Activated T-cell treated with anti-CD3 and anti-CD28 coated beads, Interleukin-2, amount 50 U/mL, for 24 hours (primary cell): ENCODE data around the gene EEIG1.
A peak's percentile ranks its signal among the peaks of the same experiment; 100 is the strongest.

Experiments
- DNase-seq: peaks from one replicate; pipeline ENCODE4 v3.0.0-alpha.2; 2020
- H3K27ac Mint-ChIP-seq: 2 replicates; pipeline ENCODE4 v1.8.0; 2020; ENCODE audit warnings: mild to moderate bottlenecking, mixed read lengths
- H3K27me3 Mint-ChIP-seq: 2 replicates; pipeline ENCODE4 v1.8.0; 2020; ENCODE audit warnings: mixed read lengths
- H3K36me3 Mint-ChIP-seq: 2 replicates; pipeline ENCODE4 v1.8.0; 2020; ENCODE audit warnings: low read depth, mixed read lengths
- H3K4me1 Mint-ChIP-seq: 2 replicates; pipeline ENCODE4 v1.8.0; 2020; ENCODE audit warnings: low read depth, mixed read lengths
- H3K4me3 Mint-ChIP-seq: 2 replicates; pipeline ENCODE4 v1.8.0; 2020; ENCODE audit warnings: mild to moderate bottlenecking, moderate library complexity, mixed read lengths
- H3K9me3 Mint-ChIP-seq: 2 replicates; pipeline ENCODE4 v1.8.0; 2020; ENCODE audit warnings: mixed read lengths

Gene EEIG1

DNA sequence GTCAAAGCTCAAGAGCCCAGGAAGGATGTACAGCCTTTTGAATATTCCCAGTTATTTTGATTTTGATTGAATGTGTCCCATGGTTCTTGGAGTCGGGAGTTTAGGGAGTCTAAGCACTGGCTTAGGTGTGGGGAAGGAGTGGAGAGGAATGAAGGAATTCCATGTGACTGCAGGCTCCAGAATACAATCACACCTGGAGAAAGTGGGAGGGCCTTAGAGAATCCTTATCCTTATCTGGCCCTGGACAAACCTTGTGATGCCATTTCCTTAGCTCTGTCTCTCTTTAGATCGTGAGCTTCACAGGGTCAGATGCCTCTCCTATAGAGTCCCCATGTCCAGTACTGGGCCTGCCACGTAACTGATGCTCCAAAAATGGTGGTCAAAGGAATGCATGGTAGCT is 4.2 kb upstream of the EEIG1 start:
- H3K27me3 Mint-ChIP-seq, result no peaks in the 10 kb centered on the region
- DNase-seq, result no peak
- peak overlapping the region; percentile 49 for H3K27ac Mint-ChIP-seq
- no peaks in the 10 kb centered on the region for H3K9me3 Mint-ChIP-seq
- H3K4me3 Mint-ChIP-seq, result no peak overlapping the region
- H3K4me1 Mint-ChIP-seq, result peaks cover 42% of the 10 kb centered on the region
- peaks cover 4% of the 10 kb centered on the region for H3K36me3 Mint-ChIP-seq

DNA sequence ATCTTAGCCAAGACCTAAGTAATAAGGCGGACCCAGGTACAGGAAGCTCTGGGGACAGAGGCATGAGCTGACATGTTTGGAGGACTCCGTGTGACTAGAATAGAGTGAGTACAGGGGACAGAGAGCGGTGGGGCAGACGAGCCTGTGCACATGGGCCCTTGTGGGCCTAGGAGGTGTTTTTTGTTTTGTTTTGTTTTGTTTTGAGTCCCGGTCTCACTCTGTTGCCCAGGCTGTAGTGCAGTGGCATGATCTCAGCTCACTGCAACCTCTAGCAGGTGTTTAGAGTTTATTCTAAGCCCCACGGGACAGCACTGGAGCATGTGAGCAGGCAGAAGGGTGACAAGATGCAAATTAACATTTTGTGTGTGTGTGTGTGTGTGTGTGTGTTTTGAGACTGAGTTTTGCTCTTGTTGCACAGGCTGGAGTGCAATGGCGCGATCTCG is 3.1 kb upstream of the EEIG1 start:
- Mint-ChIP-seq H3K4me1 (peaks cover 42% of the 10 kb centered on the region), H3K36me3 (peaks cover 15% of the 10 kb centered on the region), H3K27ac (peak overlapping the region; percentile 81), H3K4me3 (no peak overlapping the region), H3K27me3 (no peaks in the 10 kb centered on the region), H3K9me3 (no peaks in the 10 kb centered on the region)
- DNase-seq, result no peak

DNA sequence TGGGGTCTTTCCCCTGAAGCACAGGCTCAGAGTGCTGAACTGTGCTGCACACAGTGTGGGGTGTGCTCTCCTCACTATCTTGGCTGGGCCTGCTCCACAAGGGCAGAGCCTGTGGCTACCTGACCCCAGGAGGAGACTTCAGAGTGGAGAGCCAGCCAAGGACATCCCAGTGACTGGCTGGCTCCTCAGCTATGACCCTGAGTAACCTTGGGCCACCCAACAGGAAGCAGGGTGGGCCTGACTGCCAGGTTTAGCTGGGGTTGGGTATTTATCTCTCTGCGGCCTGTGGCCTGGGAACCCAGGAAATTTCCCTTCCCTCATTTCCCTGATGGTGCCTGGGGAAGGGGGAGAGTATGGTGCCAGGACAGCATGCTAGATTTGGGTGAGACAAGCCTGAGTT is 2.1 kb upstream of the EEIG1 start:
- H3K4me3 Mint-ChIP-seq, result peak overlapping the region; percentile 20
- H3K9me3 Mint-ChIP-seq, result no peaks in the 10 kb centered on the region

DNA sequence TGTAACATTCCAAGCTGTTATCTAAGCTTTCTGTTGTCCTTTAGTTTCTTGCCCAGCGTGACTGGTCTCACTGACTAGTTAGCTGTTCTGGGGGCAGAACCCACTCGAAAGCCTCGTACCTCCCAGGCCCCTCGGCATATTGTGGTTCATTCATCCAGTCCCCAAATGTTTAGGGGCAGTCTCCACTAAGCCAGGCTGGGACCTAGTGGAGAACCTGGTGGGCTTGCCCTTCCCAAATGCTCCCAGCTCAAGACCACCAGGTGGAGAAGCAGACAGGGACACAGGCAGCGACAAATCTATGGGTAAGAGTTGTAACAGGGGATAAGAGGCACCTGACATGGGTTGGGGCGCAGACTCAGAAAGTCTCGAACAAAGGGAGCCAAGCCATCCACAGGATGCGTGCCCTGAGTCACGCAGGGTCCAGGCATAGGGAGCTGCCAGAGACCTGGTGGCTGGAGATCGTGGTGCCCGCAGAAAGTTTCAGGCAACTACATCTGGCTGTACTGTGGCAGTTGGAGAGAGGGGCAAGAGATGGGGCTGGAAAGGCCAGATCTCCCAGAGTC is 851 bp upstream of the EEIG1 start:
- Mint-ChIP-seq H3K36me3 (peaks cover 28% of the 10 kb centered on the region), H3K4me1 (peaks cover 57% of the 10 kb centered on the region), H3K27me3 (no peaks in the 10 kb centered on the region), H3K27ac (peak overlapping the region; percentile 98), H3K9me3 (no peaks in the 10 kb centered on the region), H3K4me3 (peak overlapping the region; percentile 89)
- DNase-seq, result no peak

More for the DNA sequence above, 2.1 kb upstream of the EEIG1 start:
- no peaks in the 10 kb centered on the region for H3K27me3 Mint-ChIP-seq
- no peak for DNase-seq
- peaks cover 20% of the 10 kb centered on the region for H3K36me3 Mint-ChIP-seq
- peak overlapping the region; percentile 81 for H3K27ac Mint-ChIP-seq
- peaks cover 45% of the 10 kb centered on the region for H3K4me1 Mint-ChIP-seq

DNA sequence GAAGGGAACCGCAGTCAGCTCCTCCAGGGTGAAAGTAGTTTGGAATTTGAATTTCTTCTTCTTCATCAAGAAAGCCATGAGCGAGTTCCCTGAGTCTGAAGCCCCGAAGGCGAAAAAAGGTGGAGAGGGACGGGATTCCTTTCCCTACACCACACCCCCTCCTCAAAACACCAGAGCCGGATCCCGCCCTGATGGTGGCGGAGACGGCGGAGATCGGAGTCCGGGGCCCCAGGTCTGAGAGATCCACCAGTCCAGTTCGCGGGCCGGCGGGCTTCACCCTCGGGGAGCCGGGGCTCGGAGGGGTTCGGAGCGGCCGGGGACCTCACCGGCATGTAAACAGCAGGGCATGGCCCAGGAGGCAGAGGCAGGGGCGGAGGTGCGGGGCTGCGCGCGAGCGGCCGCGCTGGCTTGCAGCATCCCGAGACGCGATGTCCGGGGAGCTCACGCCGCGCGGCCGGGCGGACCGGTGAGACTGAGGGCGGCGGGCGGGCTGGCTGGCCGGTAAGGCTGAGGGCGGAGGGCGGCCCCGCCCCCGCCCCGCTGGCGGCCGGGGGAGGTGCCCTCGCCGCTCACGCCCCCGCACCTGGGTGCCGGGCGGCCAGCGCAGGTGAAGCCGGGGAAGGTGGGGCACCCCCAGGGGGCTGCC is 606 bp downstream of the EEIG1 start:
- H3K4me3 Mint-ChIP-seq, result peak overlapping the region; percentile 93
- H3K36me3 Mint-ChIP-seq, result peaks cover 42% of the 10 kb centered on the region
- H3K27ac Mint-ChIP-seq, result peak overlapping the region; percentile 92
- H3K9me3 Mint-ChIP-seq, result no peaks in the 10 kb centered on the region
- H3K27me3 Mint-ChIP-seq, result no peaks in the 10 kb centered on the region
- DNase-seq, result peak; percentile 76
- peaks cover 69% of the 10 kb centered on the region for H3K4me1 Mint-ChIP-seq

DNA sequence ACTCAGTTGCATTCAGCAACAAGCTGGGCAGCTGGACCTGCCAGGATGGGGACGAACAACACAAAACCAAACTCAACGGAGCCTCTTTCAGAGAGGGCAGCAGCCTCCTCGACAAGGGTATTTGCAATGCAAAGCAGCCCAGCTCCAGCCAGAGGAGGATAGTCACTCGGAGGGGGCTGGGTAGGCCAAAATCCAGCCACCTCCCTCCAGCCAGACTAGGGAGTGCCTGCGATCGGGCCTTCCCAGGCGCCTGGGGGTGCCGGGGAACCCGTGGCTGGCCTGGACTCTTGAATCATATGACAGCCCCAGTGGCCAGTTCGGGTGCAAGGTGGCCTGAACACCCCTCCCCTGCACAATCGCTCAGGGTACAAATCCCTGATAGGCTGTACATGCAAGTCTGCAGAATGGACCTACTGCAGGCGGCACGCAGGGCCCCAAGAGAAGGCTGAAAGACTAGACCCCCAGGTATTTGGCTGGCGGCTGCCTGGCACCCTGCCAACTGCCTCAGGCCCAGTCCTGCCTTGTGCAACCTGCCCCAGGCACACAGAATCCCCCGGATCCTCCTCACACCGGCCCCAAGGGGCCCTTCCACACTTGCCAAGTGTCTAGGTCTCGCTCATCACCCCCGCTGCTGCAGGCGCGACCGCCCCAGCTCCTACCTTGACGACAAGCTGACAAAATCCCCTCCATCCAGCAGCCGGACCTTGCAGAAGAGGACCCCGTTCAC is 1.3 kb downstream of the EEIG1 start:
- Mint-ChIP-seq H3K4me1 (peaks cover 69% of the 10 kb centered on the region), H3K9me3 (no peaks in the 10 kb centered on the region), H3K27ac (peak overlapping the region; percentile 92), H3K27me3 (no peaks in the 10 kb centered on the region), H3K36me3 (peaks cover 46% of the 10 kb centered on the region), H3K4me3 (peak overlapping the region; percentile 93)
- peak; percentile 68 for DNase-seq

DNA sequence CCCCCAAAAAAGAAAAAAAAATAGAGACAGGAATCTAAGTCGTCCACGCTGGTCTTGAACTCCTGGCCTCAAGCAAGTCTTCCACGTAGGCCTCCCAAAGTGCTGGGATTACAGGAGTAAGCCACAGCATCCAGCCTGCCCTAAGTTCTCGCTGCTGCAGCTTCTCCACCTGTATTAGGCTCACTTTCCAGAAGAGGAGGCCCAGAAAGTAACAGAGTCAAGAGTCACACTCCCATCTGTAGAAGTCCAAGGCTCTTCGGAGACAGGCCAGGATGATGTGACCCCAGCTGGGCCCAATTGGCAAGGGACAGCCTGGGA is 1.8 kb downstream of the EEIG1 start:
- peaks cover 74% of the 10 kb centered on the region for H3K4me1 Mint-ChIP-seq
- H3K27ac Mint-ChIP-seq, result peak overlapping the region; percentile 92
- DNase-seq, result no peak
- H3K4me3 Mint-ChIP-seq, result peak overlapping the region; percentile 93
- H3K9me3 Mint-ChIP-seq, result no peaks in the 10 kb centered on the region
- H3K36me3 Mint-ChIP-seq, result peaks cover 46% of the 10 kb centered on the region
- H3K27me3 Mint-ChIP-seq, result no peaks in the 10 kb centered on the region

DNA sequence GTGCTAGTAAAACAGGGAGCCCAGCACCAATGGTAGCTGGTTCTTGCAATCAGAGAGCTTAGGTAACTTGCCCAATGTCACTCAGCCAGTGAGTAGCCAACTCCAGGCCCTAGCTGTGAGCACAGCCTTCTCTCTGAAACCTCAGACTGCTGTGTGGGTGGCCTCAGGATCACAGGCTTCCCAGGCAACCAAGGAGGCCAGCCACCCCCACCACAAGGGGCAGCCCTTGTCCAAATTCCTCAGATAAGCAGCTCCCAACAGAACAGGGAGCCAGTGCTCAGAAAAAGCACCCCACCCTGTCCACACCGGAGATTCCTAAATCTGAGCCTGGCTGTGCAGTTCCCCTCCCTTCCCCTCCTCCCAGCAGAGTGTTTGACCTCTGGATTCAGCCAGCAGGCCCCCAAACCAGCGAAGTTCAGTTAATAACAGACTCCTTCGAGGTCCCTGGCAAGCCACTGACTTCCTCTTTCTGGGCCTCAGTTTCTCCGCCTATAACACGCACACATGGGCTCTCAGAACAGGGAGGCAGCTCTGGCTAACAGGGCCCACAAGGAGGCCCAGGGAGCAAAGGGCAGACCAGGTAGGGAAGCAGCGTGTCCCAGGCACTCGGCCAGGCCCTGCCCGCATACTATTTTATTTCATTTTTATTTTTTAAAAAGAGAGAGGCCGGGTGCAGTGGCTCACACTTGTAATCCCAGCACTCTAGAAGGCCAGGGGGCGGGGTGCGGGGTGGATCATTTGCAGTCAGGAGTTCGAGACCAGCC is 2.7 kb downstream of the EEIG1 start:
- H3K9me3 Mint-ChIP-seq, result no peaks in the 10 kb centered on the region
- H3K4me3 Mint-ChIP-seq, result peak overlapping the region; percentile 93
- peak; percentile 55 for DNase-seq
- H3K27ac Mint-ChIP-seq, result peak overlapping the region; percentile 95
- H3K36me3 Mint-ChIP-seq, result peaks cover 46% of the 10 kb centered on the region
- no peaks in the 10 kb centered on the region for H3K27me3 Mint-ChIP-seq
- peaks cover 74% of the 10 kb centered on the region for H3K4me1 Mint-ChIP-seq

DNA sequence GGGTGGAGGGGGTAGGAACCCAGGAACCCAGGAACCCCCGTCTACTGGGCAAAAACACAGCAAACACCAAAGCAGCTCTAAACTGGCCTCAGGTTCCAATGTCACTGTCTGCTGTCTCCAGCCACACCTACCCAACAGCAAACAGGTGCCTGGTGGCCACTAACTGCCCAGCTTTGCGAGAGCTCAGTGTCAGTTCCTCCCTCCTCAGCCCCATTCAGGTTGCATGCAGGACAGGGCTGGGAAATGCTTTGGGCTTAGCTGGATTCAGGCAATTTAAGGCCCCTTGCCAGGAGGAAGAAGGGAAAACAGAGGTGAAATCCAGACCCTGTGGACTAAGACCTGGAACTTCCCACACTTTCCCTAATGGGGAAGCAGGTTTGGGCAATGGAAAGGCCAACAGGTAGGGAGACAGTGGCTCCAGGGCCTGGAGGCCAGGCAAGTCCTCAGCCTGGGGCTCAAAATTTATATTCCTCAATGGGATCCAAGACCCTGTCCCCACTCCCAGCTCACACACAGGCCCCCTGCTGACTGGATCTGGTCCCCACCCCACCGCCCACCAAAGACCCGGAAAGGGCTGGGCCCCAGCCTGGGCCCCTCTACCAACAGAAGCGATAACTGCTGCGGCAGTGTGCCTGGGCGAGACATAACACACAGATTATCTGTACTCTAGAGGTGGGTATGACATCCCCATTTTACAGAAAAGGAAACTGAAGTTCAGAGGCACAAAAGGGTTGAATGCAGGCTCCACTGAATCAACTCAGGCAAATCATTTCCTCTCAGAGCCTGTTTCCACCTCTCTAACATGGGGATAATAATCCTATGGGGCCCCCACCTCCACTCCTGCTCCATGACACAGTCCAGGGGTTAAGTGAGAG is 3.5 kb downstream of the EEIG1 start:
- Mint-ChIP-seq H3K36me3 (peaks cover 48% of the 10 kb centered on the region), H3K4me3 (peak overlapping the region; percentile 93), H3K4me1 (peaks cover 74% of the 10 kb centered on the region), H3K27me3 (no peaks in the 10 kb centered on the region), H3K9me3 (no peaks in the 10 kb centered on the region), H3K27ac (peak overlapping the region; percentile 95)
- DNase-seq, result peak; percentile 62

DNA sequence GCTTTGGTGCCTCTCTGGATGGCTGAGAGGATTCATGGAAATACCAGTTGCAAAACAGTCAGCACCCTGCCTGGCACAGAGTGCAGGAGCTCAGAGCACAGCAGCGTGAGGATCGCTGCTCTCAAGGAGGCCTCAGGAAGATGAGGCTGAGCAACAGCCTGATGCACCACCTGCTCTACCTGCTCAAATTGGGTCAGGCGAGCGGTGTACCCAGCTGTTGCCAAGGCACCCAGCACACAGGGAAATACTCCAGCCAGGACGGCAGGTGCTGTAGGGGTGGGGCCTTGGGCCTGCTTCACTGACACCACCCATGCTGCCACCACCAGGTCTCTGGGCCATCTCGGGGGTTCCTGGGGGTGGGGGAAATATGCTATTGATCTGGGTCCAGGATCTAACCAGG is 4.3 kb downstream of the EEIG1 start:
- Mint-ChIP-seq H3K27me3 (no peaks in the 10 kb centered on the region), H3K4me3 (peak overlapping the region; percentile 93), H3K4me1 (peaks cover 75% of the 10 kb centered on the region), H3K36me3 (peaks cover 50% of the 10 kb centered on the region), H3K9me3 (no peaks in the 10 kb centered on the region), H3K27ac (peak overlapping the region; percentile 95)
- DNase-seq, result peak; percentile 46

DNA sequence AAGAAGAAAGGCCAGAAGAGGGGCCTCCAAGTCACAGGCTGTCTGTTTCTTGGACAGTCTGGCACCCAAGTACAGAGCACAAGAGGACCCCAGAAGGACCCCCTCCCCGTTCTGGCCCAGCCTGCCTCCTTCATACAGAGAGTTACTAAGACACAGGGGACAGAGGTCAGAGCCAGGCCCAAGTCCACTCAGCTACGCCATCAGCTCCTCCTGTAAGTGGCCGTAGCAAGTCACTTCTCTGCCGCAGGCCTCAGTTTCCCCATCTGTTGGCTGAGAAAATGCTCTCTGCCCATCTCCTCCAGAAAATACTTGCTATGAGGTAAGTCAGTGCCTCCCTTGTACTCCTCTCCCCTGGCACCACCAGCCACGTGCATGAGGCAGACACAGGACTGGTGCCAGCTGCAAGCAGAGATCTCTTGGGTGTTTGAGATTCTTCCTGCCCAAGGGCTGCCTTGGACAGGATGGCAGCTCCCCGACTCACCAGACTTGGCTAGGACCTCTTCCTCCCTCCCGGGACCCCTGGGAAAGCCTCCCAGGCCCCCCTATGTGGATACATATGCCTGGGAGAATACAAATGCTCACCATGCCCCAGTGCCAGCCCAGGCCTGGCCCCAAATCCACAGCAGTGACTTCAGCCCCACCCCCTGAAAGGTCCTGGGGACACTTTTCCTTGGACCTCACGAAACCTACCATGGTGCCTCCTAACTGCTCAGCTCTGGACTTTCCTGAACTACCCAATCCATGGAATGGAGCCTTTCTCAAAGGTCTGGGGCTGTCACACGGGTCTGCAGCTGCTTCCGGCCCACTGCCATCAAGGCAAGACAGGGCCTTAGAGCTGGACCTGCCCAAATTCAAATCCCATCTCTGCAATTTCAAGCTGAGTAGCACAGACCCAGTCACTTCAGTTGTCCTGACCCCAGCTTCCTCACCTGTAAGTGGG is 5.1 kb downstream of the EEIG1 start:
- no peaks in the 10 kb centered on the region for H3K27me3 Mint-ChIP-seq
- H3K4me1 Mint-ChIP-seq, result peaks cover 79% of the 10 kb centered on the region
- H3K9me3 Mint-ChIP-seq, result no peaks in the 10 kb centered on the region
- peaks cover 49% of the 10 kb centered on the region for H3K36me3 Mint-ChIP-seq
- H3K4me3 Mint-ChIP-seq, result peak overlapping the region; percentile 93
- DNase-seq, result peak; percentile 49
- H3K27ac Mint-ChIP-seq, result peak overlapping the region; percentile 95

DNA sequence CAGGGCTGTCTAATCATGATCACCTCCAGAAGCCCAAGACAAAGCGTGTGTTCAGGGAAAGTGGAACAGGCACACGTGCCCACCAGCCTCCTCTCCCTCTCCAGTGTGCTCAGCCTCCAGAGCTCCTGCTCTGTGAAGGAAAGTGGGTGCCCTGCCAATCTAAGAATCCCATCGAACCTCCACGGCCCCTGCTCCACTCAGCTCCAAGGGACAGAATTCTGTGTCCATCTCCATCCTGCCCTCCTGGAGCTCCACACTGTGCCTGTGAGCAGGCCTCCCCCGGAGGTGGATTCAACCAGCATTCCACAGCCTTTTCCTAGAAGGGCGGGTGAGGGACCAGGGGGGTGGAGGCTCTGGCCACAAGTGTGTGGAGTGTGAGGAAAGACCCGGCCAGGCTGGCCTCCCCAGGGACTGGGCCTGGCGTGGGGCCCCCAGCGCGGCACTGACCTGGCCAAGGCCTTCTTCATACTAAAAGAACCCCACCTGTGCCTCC is 6.0 kb downstream of the EEIG1 start:
- Mint-ChIP-seq H3K9me3 (no peaks in the 10 kb centered on the region), H3K4me3 (peak overlapping the region; percentile 93), H3K27ac (peak overlapping the region; percentile 95), H3K4me1 (peaks cover 87% of the 10 kb centered on the region), H3K36me3 (peaks cover 47% of the 10 kb centered on the region), H3K27me3 (no peaks in the 10 kb centered on the region)
- DNase-seq, result peak; percentile 56
